ENCODE measurements around the gene GAGE12J. TPM values are rescaled to one million over a fixed set of nuclear protein-coding genes. Genes with fewer than 3 reads are reported as not detected.
"Not testable (repeated sequence)": the region's sequence is repeated elsewhere in the genome, so short reads cannot be mapped to it uniquely, and the experiment has no call there.

The GAGE12J gene
- total and polyA plus RNA-seq, 9 of the 15 experiments (the other 6 are each of a cell fraction or from before 2014, with no cell fraction given) = 0.20 to 0.84 (median 0.64) TPM; not detected in 5

GRCh38 chrX:49341449-49341848 is 19.6 kb downstream of the GAGE12J start:
- Histone ChIP-seq H3K9ac (ENCODE audit: insufficient read depth in 1 of 2, low read depth in 2 of 2, low read length in 2 of 2) (0 out of 4 replicates have a peak overlapping the region, but pooled peaks of 1 of the 2 experiments have one; percentile 74), H3K4me3 (peak overlapping the region; percentile 34)
- DNase-seq (ENCODE audit: extremely low read depth in 1 of 4, low spot score in 3 of 4); ATAC-seq; H3K36me3 ChIP-seq (ENCODE audit: control insufficient read depth, insufficient read depth, low read length); H3K4me2 ChIP-seq (ENCODE audit: insufficient read depth, low read length); H4K20me1 ChIP-seq (replicated peaks; ENCODE audit: control insufficient read depth, insufficient read depth, low read length); CTCF ChIA-PET (ENCODE audit: low intra/inter-chr PET ratio); H3K27me3 ChIP-seq (ENCODE audit: control insufficient read depth in 2 of 2, insufficient read depth in 2 of 2, low read length in 2 of 2); H2AFZ ChIP-seq (ENCODE audit: low read depth, low read length); H3K27ac ChIP-seq (ENCODE audit: extremely low read depth, low read depth, low read length); H3K9me1 ChIP-seq (ENCODE audit: control insufficient read depth, insufficient read depth, low read length); H3K9me3 ChIP-seq (replicated peaks; ENCODE audit: control insufficient read depth, insufficient read depth, low read depth, low read length); FAIRE-seq; H3K79me2 ChIP-seq (ENCODE audit: control insufficient read depth, insufficient read depth, low read length); intact Hi-C loops (cut with micrococcal nuclease); H3K4me1 ChIP-seq (replicated peaks in 1 of 2; ENCODE audit: control insufficient read depth in 2 of 2, insufficient read depth in 2 of 2, low read length in 2 of 2); POLR2A ChIA-PET; TF ChIP-seq NR4A1 (tag; IDR thresholded peaks at IDR 0.05): not testable (repeated sequence)
- in situ Hi-C loops (cut with MboI) = loop anchor here (25.0 kb wide), 1 partner anchor 396 kb away; no protein-coding TSS in a partner anchor
- 58% methylated on average over 13 of the region's 24 CpGs for WGBS (ENCODE audit: insufficient coverage, low coverage, missing lambda C conversion rate)
- TSS peak; percentile 67 for BruUV-seq (replicated peaks)
- TF ChIP-seq RBFOX2 (IDR thresholded peaks at IDR 0.05; ENCODE audit: low read depth, low read length) = peak; percentile 23; the same call in 1 of the 2 replicates
- peak; percentile 42; the same call in 1 of the 2 replicates for TF ChIP-seq HOMEZ (CRISPR knock-in tag; IDR thresholded peaks at IDR 0.05)
- TF ChIP-seq EGR1 (conservative IDR thresholded peaks at IDR 0.05) = peak; percentile 76
- 0 out of 2 replicates have a peak, but pooled peaks have one; percentile 86 for TF ChIP-seq NR4A1 (CRISPR knock-in tag; IDR thresholded peaks at IDR 0.05)
- TF ChIP-seq MGA (IDR thresholded peaks at IDR 0.05) = peak; percentile 72
- peak; percentile 95 for TF ChIP-seq THAP12 (CRISPR knock-in tag; IDR thresholded peaks at IDR 0.05)

Data from K562 (cell line).